ENCODE measurements around the gene PDE4D. TPM values are rescaled to one million over a fixed set of nuclear protein-coding genes. Genes with fewer than 3 reads are reported as not detected.

The PDE4D gene
- total RNA-seq, 2 experiments from 2014 or later, result 75.5 to 80.7 TPM

DNA sequence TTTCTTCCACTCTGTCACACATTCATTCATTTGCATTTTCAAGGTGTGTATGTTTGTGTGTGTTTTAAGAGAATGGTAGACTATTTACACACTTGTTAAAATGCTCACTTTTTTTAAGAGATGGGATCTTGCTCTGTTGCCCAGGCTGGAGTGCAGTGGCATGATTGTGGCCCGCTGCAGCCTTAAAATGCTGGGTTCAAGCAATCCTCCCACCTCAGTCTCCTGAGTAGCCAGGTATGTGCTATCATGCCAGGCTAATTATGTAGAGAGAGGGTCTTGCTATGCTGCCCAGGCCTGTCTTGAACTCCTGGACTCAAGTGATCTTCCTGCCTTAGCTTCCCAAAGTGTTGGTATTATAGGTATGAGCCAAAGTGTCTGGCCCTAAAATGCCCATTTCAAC, 173.5 kb downstream of the PDE4D start:
- ATAC-seq (no peak), DNase-seq (no peak)
- no peaks in the 10 kb centered on the region for H3K36me3 Mint-ChIP-seq (ENCODE audit: low read depth)
- H3K27ac Mint-ChIP-seq, result no peak overlapping the region
- intact Hi-C loops (cut with micrococcal nuclease), result no loop called here
- ChIA-PET POLR2A (no interaction called here), CTCF (no interaction called here)
- no peaks in the 10 kb centered on the region for H3K4me1 Mint-ChIP-seq (ENCODE audit: low read depth)
- H3K27me3 Mint-ChIP-seq, result no peaks in the 10 kb centered on the region
- H3K9me3 Mint-ChIP-seq, result no peaks in the 10 kb centered on the region
- H3K4me3 Mint-ChIP-seq, result no peak overlapping the region
- TF ChIP-seq, protein P1, sequence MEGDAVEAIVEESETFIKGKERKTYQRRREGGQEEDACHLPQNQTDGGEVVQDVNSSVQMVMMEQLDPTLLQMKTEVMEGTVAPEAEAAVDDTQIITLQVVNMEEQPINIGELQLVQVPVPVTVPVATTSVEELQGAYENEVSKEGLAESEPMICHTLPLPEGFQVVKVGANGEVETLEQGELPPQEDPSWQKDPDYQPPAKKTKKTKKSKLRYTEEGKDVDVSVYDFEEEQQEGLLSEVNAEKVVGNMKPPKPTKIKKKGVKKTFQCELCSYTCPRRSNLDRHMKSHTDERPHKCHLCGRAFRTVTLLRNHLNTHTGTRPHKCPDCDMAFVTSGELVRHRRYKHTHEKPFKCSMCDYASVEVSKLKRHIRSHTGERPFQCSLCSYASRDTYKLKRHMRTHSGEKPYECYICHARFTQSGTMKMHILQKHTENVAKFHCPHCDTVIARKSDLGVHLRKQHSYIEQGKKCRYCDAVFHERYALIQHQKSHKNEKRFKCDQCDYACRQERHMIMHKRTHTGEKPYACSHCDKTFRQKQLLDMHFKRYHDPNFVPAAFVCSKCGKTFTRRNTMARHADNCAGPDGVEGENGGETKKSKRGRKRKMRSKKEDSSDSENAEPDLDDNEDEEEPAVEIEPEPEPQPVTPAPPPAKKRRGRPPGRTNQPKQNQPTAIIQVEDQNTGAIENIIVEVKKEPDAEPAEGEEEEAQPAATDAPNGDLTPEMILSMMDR (IDR thresholded peaks at IDR 0.05), result no peak

DNA sequence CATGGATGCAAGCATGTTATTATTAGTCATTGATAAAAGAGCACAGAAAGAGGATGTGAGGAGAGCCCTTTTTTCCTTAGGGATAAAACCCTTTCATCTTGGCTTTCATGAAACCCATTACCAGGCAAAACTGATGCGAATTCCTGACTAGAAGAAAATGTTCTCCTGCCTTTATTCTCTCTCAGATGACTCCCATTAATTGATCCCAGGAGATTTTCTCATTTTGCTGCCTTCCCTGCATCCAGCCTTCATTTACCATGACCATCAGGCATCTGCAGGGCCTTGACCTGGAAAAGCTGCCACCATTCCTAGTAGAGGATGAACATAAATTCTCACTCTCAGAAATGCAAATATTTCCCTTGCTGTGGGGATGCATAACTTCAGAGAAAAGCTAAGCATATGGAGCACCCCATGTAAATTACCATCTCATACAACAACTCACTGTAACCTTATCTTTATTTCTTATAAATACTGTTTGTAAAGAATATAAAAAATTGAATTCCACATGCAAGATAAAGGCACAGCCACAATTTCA, 176.5 kb downstream of the PDE4D start:
- ChIA-PET POLR2A (no interaction called here), CTCF (interaction anchor here (1.2 kb wide), 1 partner anchor 10 kb away, joined by 3 read pairs; no protein-coding TSS in a partner anchor)
- DNase-seq (no peak), ATAC-seq (no peak)
- TF ChIP-seq, protein P1 (IDR thresholded peaks at IDR 0.05), result no peak
- Mint-ChIP-seq H3K27ac (no peak overlapping the region), H3K36me3 (ENCODE audit: low read depth) (no peaks in the 10 kb centered on the region), H3K4me3 (no peak overlapping the region), H3K4me1 (ENCODE audit: low read depth) (no peaks in the 10 kb centered on the region), H3K27me3 (no peaks in the 10 kb centered on the region), H3K9me3 (peaks cover 5% of the 10 kb centered on the region)
- intact Hi-C loops (cut with micrococcal nuclease), result no loop called here

DNA sequence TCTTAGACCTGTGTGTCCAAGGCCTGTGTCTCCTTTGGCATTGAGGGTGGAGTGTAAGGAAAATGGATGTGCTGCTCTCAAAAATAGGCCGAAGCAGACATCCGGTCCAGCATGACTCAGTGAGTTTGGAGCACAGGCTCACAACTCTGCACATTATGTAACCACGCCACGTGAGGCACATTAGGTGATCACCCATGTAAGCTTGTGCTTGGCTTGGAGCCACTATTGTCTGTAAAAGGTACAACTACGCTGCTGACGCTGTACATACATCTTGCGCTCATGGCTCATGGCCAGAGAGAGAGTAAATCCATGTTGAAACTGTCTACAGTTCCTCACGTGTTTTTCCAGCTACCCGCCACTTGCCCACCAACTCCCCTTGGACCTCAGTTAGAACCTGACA, 177.5 kb downstream of the PDE4D start:
- intact Hi-C loops (cut with micrococcal nuclease), result no loop called here
- DNase-seq (no peak), ATAC-seq (no peak)
- H3K27ac Mint-ChIP-seq, result no peak overlapping the region
- H3K4me3 Mint-ChIP-seq, result no peak overlapping the region
- H3K27me3 Mint-ChIP-seq, result no peaks in the 10 kb centered on the region
- ChIA-PET CTCF (no interaction called here), POLR2A (no interaction called here)
- peaks cover 5% of the 10 kb centered on the region for H3K9me3 Mint-ChIP-seq
- TF ChIP-seq, protein P1 (IDR thresholded peaks at IDR 0.05), result no peak
- H3K4me1 Mint-ChIP-seq (ENCODE audit: low read depth), result no peaks in the 10 kb centered on the region
- H3K36me3 Mint-ChIP-seq (ENCODE audit: low read depth), result no peaks in the 10 kb centered on the region

DNA sequence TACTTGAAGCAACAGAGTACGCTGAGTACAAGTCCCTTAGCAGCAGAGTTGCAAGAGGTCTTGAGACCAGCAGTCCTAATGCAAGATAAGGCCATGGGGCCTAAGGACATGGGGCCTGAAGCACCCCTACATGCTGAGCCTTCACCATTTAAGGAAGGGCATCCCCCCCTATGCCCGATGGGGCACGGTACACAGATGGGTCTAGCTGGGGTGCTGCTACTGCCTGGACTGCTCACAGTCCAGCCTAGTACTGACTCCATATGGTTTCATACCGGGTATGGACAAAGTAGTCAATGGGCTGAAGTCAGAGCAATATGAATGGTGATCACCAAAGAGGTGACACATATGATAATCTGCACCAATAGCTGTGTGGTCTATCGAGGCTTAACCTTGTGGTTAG, 178.3 kb downstream of the PDE4D start:
- no peaks in the 10 kb centered on the region for H3K36me3 Mint-ChIP-seq (ENCODE audit: low read depth)
- CTCF ChIA-PET, result no interaction called here
- ATAC-seq, result no peak
- TF ChIP-seq, protein P1 (IDR thresholded peaks at IDR 0.05), result no peak
- DNase-seq, result no peak
- peaks cover 5% of the 10 kb centered on the region for H3K9me3 Mint-ChIP-seq
- no peak overlapping the region for H3K27ac Mint-ChIP-seq
- no peak overlapping the region for H3K4me3 Mint-ChIP-seq
- intact Hi-C loops (cut with micrococcal nuclease), result no loop called here
- no peaks in the 10 kb centered on the region for H3K4me1 Mint-ChIP-seq (ENCODE audit: low read depth)
- POLR2A ChIA-PET, result no interaction called here
- H3K27me3 Mint-ChIP-seq, result no peaks in the 10 kb centered on the region

GRCh38 chr5:59713498-59713844, 180.1 kb downstream of the PDE4D start:
- Mint-ChIP-seq H3K36me3 (ENCODE audit: low read depth) (no peaks in the 10 kb centered on the region), H3K4me3 (no peak overlapping the region), H3K4me1 (ENCODE audit: low read depth) (no peaks in the 10 kb centered on the region), H3K9me3 (peaks cover 5% of the 10 kb centered on the region), H3K27me3 (no peaks in the 10 kb centered on the region), H3K27ac (no peak overlapping the region)
- CTCF ChIA-PET, result no interaction called here
- TF ChIP-seq, protein P1 (IDR thresholded peaks at IDR 0.05), result no peak
- DNase-seq (no peak), ATAC-seq (no peak)
- POLR2A ChIA-PET, result no interaction called here
- intact Hi-C loops (cut with micrococcal nuclease), result no loop called here
